ENCODE data around the gene SLC35B1. TPM values are rescaled to one million over a fixed set of nuclear protein-coding genes. Genes with fewer than 3 reads are reported as not detected.

Gene SLC35B1
- total and polyA plus RNA-seq, 11 donors, result 50.3 to 137 (median 66.2) TPM

DNA sequence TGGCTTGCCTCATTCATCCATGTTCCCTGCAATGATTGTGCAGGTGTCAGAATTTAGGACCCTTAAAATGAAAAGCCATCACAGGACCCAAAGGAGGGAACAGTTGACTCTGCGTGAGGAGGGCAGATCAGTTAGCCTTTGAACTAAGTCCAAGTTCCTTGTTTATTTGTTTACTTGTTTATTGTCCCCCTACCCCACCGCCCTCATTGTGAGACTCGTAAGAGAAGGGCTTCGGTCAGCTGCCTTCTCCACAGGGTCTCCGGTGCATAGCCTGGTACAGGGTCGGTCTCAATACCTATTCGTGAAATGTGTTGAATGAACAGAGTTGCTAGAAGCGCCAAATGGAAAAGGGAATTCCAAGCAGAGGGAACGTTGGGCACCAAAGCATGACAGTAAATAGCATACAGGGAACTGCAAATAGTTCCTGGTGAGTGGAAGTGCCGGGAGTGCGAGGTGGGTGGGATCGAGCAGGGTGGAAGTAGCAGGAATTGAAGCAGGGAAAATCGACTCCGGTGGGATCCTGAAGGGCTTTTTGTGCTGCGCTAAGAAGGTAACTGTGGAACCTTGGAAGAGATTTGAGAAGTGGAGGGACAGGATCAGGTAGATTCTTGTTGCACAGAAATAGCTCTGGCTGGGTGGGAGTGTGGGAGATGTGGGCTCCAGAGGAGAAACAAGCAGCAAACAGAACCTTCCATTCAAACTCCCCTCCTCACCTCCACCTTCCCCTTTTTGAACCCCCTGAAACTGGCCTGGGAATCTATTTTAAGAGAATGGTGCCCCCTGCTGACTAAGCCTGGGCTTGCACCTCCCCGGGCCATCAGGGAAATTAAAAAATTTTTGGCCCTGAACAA, 12.7 kb downstream of the SLC35B1 start:
- DNase-seq (peak in 3 of 5 donors; percentile 39 to 58 (median 52)), ATAC-seq (no peak)
- Histone ChIP-seq H3K27me3 (no peaks in the 10 kb centered on the region), H3K36me3 (peaks cover 0 to 12% (median 2%) of the 10 kb centered on the region in 9 donors), H3K4me3 (peak overlapping the region in 1 of 12 donors; percentile 16), H3K27ac (no peak overlapping the region), H3K9me3 (no peaks in the 10 kb centered on the region), H3K4me1 (peaks cover 0 to 47% (median 26%) of the 10 kb centered on the region in 12 donors)
- TF ChIP-seq, protein P1, sequence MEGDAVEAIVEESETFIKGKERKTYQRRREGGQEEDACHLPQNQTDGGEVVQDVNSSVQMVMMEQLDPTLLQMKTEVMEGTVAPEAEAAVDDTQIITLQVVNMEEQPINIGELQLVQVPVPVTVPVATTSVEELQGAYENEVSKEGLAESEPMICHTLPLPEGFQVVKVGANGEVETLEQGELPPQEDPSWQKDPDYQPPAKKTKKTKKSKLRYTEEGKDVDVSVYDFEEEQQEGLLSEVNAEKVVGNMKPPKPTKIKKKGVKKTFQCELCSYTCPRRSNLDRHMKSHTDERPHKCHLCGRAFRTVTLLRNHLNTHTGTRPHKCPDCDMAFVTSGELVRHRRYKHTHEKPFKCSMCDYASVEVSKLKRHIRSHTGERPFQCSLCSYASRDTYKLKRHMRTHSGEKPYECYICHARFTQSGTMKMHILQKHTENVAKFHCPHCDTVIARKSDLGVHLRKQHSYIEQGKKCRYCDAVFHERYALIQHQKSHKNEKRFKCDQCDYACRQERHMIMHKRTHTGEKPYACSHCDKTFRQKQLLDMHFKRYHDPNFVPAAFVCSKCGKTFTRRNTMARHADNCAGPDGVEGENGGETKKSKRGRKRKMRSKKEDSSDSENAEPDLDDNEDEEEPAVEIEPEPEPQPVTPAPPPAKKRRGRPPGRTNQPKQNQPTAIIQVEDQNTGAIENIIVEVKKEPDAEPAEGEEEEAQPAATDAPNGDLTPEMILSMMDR (IDR thresholded peaks at IDR 0.05), result peak; percentile 81 to 97 (median 92)
- TF ChIP-seq POLR2A (IDR thresholded peaks at IDR 0.05), result no peak
- intact Hi-C loops (cut with DNase I), result loop anchor here (1.0 to 5.0 kb wide), 5 partner anchors 78 to 302 kb away; partner anchors contain the start of gene DLX3 (in 1 of the 10)
- WGBS, 4 donors, result 35 to 38% (median 35%) methylated on average over 16 of the region's 16 CpGs

DNA sequence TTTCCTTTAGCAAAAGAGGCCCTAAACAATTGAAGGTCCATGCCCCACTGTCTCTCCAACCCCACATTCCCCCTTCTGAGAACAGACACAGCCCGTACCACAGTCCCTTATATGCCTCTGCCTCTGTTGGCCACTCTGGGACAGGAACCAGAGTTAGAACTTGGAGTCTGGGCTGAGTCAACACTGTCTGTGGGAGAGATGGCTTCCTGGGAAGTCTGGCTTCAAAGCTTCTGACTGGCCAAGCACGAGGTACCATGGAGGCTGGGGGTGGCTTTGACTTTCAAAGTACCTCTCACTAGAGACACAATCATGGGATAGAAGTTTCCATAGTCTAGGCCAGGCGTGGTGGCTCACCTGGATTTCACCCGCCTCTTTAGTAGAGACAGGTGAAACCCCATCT, 15.0 kb downstream of the SLC35B1 start:
- H3K4me1 ChIP-seq, result peaks cover 0 to 57% (median 27%) of the 10 kb centered on the region in 12 donors
- no peak for ATAC-seq
- 90 to 94% (median 92%) methylated on average over 4 of the region's 4 CpGs for WGBS, 4 donors
- no peak for DNase-seq
- TF ChIP-seq, protein P1 (IDR thresholded peaks at IDR 0.05), result no peak
- TF ChIP-seq POLR2A (IDR thresholded peaks at IDR 0.05), result no peak
- H3K4me3 ChIP-seq, result no peak overlapping the region
- H3K27ac ChIP-seq, result peak overlapping the region in 6 of 12 donors; percentile 86 to 93 (median 92)
- no peaks in the 10 kb centered on the region for H3K36me3 ChIP-seq
- intact Hi-C loops (cut with DNase I), result loop anchor here in 3 of 10 donors (1.0 to 5.0 kb wide), 2 partner anchors 75 to 118 kb away; no protein-coding TSS in a partner anchor
- H3K9me3 ChIP-seq, result no peaks in the 10 kb centered on the region
- no peaks in the 10 kb centered on the region for H3K27me3 ChIP-seq

DNA sequence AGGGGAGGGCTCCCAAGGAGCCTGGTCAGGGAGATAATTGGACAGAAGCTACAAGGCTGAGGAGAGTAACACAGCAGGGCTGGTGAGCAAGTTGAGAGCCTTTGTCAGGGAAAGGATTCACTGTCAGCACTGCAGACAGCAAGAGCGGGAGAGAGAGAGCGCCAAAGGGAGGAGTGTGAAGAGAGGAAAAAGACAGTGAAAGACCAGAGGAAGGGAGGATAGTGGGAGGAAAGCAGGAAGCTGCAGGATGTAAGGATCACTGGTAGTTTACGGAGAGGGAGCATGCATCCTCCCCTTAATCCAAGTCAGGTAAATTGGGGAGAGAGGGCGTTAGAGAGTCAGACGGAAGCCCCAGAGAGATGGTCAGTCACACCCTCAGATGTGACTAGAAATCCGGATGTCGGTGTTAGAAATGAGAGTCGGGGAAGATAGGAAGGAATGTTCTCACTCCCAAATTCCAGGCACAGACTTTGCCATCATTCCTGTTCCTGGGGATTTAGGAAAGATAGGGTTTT, 16.0 kb downstream of the SLC35B1 start:
- TF ChIP-seq, protein P1 (IDR thresholded peaks at IDR 0.05), result no peak
- no peak for TF ChIP-seq POLR2A (IDR thresholded peaks at IDR 0.05)
- peak; percentile 10 to 38 (median 22) for ATAC-seq
- Histone ChIP-seq H3K36me3 (no peaks in the 10 kb centered on the region), H3K4me1 (peaks cover 0 to 64% (median 27%) of the 10 kb centered on the region in 12 donors), H3K27ac (peak overlapping the region; percentile 19 to 93 (median 89)), H3K4me3 (peak overlapping the region in 2 of 12 donors; percentile 3 to 7), H3K9me3 (no peaks in the 10 kb centered on the region), H3K27me3 (no peaks in the 10 kb centered on the region)
- WGBS, 4 donors, result 22 to 27% (median 25%) methylated on average over 8 of the region's 8 CpGs
- DNase-seq, result no peak
- intact Hi-C loops (cut with DNase I), result loop anchor here in 3 of 10 donors (1.0 to 5.0 kb wide), 2 partner anchors 74 to 117 kb away; no protein-coding TSS in a partner anchor
